ENCODE data around the gene PSMA1.
"Not testable (repeated sequence)": the region's sequence is repeated elsewhere in the genome, so short reads cannot be mapped to it uniquely, and the experiment has no call there.

GRCh38 chr11:14569516-14569915 is 49.3 kb upstream of the PSMA1 start:
- TF ChIP-seq EZH2 (IDR thresholded peaks at IDR 0.05; ENCODE audit: low read depth); CTCF (conservative IDR thresholded peaks at IDR 0.05): not testable (repeated sequence)

Measured in PC-9 (cell line).